Effector memory CD8-positive, alpha-beta T cell (primary cell): ENCODE results near the gene PDLIM5.

Experiments used
- ATAC-seq: fragments of 150-1000 bp; cut with Tn5 transposase; replicated peaks from 2 replicates; pipeline ENCODE4 v1.10.0; 2021; ENCODE audit warnings: mild to moderate bottlenecking, moderate library complexity
- DNase-seq, 3 experiments: peaks; one replicate each; pipeline ENCODE4 v3.0.0; 2021
- H3K27ac Mint-ChIP-seq, 2 donors: one replicate each; pipeline ENCODE4 v1.8.0; 2022; ENCODE audit warnings: mild to moderate bottlenecking in 2 of 2, mixed read lengths in 2 of 2, moderate library complexity in 2 of 2
- H3K27me3 Mint-ChIP-seq, 2 donors: one replicate each; pipeline ENCODE4 v1.8.0; 2022; ENCODE audit warnings: mixed read lengths in 2 of 2
- H3K36me3 Mint-ChIP-seq: one replicate; pipeline ENCODE4 v1.8.0; 2022; ENCODE audit warnings: mild to moderate bottlenecking, moderate library complexity, mixed read lengths; ENCODE audit not compliant: insufficient read depth
- H3K4me1 Mint-ChIP-seq, 2 donors: one replicate each; pipeline ENCODE4 v1.8.0; 2022; ENCODE audit warnings: low read depth in 2 of 2, mixed read lengths in 2 of 2
- H3K4me3 Mint-ChIP-seq, 2 donors: one replicate each; pipeline ENCODE4 v1.8.0; 2022; ENCODE audit warnings: mild to moderate bottlenecking in 2 of 2, mixed read lengths in 2 of 2, moderate library complexity in 2 of 2
- H3K9me3 Mint-ChIP-seq, 2 donors: one replicate each; pipeline ENCODE4 v1.8.0; 2022; ENCODE audit warnings: mixed read lengths in 2 of 2

PDLIM5 gene

DNA sequence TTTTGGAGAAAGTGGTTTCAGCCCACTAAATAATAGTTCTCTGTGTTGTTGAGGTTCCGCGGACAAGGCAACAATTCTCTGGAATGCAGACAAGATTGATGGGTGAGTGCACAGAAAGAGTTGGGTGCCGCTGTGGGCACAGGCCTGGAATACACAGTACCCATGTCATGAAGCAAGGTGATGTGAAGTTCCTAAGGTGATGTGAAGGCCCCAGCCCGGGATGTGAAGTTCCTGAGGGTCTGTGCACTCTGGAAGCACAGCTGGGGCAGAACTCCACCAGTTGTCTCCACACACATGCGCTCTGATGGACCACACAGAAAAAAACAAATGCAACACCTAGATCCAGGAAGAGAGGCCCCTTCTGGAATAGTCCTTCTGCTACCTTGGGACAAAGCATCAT is 219.4 kb downstream of the PDLIM5 start:
- no peak for DNase-seq
- ATAC-seq = no peak
- Mint-ChIP-seq H3K36me3 (no peaks in the 10 kb centered on the region), H3K4me3 (no peak overlapping the region), H3K27ac (no peak overlapping the region), H3K27me3 (no peaks in the 10 kb centered on the region), H3K4me1 (no peaks in the 10 kb centered on the region), H3K9me3 (no peaks in the 10 kb centered on the region)

DNA sequence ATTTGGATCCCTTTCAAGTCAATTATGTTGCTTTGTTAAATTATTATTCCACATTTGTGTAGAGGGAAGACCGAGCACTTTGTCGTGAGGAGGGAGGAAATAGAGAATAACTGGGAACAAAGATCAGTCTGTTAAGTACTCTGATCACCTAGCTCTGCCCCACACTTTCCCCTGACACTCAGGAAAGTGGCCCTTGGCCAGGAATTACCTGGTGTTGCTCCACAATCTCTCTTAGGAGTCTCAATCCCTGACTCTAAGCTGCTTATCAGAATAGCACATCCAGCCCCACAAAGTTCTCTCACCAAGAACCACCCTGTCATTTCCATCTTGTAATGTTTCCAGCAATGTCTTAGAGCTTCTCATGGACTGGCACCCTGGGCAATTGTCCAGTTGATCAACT is 222.2 kb downstream of the PDLIM5 start:
- no peaks in the 10 kb centered on the region for H3K4me1 Mint-ChIP-seq
- H3K4me3 Mint-ChIP-seq = no peak overlapping the region
- H3K36me3 Mint-ChIP-seq = no peaks in the 10 kb centered on the region
- no peaks in the 10 kb centered on the region for H3K9me3 Mint-ChIP-seq
- H3K27ac Mint-ChIP-seq = no peak overlapping the region
- peaks cover 0 to 13% of the 10 kb centered on the region in 2 donors for H3K27me3 Mint-ChIP-seq
- DNase-seq = no peak
- ATAC-seq = no peak

DNA sequence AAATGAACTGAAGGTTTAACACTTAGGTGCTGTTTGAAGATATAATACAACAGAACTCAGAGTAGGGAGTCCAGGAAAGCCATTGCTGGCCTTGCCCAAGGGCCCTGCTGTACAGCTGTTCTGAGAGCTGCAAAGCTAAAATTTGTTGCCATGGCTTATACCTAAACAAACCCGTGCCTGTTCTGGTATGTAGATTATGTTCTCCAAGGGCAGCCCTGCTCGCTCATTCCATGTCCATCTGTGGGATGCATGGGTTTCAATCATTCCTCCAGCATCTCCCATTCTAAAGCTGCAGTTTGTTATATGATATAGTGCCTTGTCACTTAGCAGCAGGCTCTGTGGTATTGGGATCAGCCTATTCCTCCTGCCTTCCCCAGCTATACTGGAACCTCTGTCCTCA is 225.2 kb downstream of the PDLIM5 start:
- Mint-ChIP-seq H3K27me3 (peaks cover 18 to 19% of the 10 kb centered on the region in 2 donors), H3K27ac (no peak overlapping the region), H3K36me3 (no peaks in the 10 kb centered on the region), H3K4me3 (no peak overlapping the region), H3K9me3 (no peaks in the 10 kb centered on the region), H3K4me1 (no peaks in the 10 kb centered on the region)
- DNase-seq (no peak), ATAC-seq (no peak)

DNA sequence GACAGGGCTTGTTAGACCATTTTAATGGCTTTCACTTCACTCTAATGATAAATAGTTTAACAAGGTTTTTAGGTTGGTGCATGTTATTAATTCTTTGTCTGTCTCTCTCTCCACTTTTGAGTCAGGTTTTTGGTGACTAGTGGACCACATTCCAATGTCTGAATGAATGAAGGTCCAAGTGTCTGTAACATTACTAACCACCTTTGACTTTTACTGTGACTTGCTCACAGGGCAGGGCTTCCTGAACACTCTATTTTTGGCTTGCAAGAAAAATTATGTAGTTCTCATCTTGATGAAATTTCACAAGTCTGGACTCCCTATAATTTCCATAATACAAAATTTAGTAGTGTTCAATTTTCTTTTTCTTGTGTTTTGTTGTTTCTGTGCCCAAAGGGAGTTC is 227.2 kb downstream of the PDLIM5 start:
- no peak for ATAC-seq
- H3K4me3 Mint-ChIP-seq = no peak overlapping the region
- H3K9me3 Mint-ChIP-seq = no peaks in the 10 kb centered on the region
- H3K27ac Mint-ChIP-seq = no peak overlapping the region
- no peak for DNase-seq
- peaks cover 18 to 19% of the 10 kb centered on the region in 2 donors for H3K27me3 Mint-ChIP-seq
- H3K36me3 Mint-ChIP-seq = no peaks in the 10 kb centered on the region
- no peaks in the 10 kb centered on the region for H3K4me1 Mint-ChIP-seq

DNA sequence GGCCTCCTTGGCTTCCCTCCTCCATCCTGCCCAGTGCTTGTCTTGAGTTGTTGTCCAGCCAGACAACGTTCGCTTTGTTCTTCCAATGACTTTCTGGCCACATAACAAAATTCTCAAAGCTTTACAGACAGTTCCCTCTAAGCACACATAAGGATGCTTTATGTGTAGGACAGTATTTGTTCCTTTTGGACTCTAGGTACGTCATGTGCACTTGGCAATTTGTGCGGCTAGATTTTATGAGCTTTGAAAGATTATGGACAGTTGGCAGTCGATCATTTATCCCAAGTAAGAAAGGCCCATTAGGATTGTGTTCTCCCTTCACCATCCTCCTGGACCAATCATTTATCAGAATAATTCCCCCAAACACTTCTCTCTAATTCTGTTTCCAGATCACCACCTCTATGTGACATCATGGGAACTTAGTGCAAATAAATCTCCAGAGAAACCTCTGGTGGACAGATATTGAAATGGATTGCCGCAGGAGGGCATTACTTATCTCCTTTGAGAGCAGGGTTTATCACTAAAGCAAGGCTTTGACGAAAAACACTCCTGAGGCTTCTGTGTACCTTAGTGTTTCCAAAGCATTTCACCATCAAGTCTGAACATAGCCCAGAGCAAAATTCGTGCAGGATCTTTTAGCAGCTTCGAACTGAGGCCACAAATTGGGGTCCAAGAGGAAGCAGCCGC is 228.6 kb downstream of the PDLIM5 start:
- peaks cover 18 to 19% of the 10 kb centered on the region in 2 donors for H3K27me3 Mint-ChIP-seq
- DNase-seq = no peak
- H3K9me3 Mint-ChIP-seq = no peaks in the 10 kb centered on the region
- H3K27ac Mint-ChIP-seq = no peak overlapping the region
- no peak for ATAC-seq
- H3K4me1 Mint-ChIP-seq = no peaks in the 10 kb centered on the region
- no peak overlapping the region for H3K4me3 Mint-ChIP-seq
- H3K36me3 Mint-ChIP-seq = no peaks in the 10 kb centered on the region

DNA sequence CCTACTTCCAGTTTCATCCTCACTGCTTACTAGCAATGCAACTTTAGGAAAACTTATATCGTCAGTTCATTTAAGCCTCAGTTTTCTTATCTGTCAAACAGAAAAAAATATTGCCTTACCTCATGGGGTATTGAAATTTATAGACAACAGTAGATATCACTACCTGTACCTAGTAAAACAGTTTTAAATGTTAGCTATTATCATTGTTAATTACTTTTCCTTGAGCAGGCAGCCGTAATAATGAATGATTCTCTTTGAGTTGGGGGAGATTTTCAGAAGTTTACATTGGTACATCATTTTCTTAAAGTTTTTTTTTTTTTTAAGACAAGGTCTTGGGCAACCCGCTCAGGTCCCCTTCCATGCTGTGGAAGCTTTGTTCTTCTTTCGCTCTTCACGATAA is 234.3 kb downstream of the PDLIM5 start:
- ATAC-seq = no peak
- no peaks in the 10 kb centered on the region for H3K36me3 Mint-ChIP-seq
- no peak overlapping the region for H3K27ac Mint-ChIP-seq
- no peaks in the 10 kb centered on the region for H3K4me1 Mint-ChIP-seq
- no peak for DNase-seq
- H3K4me3 Mint-ChIP-seq = no peak overlapping the region
- H3K9me3 Mint-ChIP-seq = no peaks in the 10 kb centered on the region
- peaks cover 3 to 4% of the 10 kb centered on the region in 2 donors for H3K27me3 Mint-ChIP-seq

DNA sequence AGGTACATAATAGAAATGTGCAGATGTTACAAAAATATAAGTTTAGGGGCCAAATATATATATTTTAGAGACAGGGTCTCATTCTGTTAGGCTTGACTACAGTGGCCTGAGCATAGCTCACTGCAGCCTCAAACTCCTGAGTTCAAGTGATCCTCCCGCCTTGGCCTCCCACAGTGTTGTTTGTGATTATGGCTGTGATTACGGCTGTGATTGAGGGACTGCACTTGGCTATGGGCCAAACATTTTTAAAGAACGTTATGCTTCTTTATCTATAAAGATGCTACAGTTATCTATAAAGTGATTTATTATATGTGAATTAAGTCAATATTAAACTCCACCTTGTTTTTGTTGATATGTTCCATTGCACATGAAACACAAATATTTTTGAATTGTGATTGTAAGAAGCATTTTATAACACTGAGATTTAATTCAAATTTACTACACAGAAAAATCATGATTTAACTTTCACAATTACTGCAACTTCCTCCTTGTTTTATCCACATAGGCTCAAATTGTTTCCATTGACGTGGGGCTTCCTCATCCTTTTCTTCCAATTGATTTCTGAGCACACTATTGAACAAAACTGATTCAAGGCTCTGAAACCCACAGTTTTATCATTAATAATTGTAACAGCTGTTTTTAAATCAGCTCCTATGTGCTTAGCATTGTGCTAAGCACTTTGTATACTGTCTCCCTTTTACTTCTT is 237.6 kb downstream of the PDLIM5 start:
- Mint-ChIP-seq H3K4me3 (no peak overlapping the region), H3K36me3 (no peaks in the 10 kb centered on the region), H3K9me3 (no peaks in the 10 kb centered on the region), H3K27me3 (no peaks in the 10 kb centered on the region), H3K27ac (no peak overlapping the region), H3K4me1 (no peaks in the 10 kb centered on the region)
- no peak for ATAC-seq
- no peak for DNase-seq

DNA sequence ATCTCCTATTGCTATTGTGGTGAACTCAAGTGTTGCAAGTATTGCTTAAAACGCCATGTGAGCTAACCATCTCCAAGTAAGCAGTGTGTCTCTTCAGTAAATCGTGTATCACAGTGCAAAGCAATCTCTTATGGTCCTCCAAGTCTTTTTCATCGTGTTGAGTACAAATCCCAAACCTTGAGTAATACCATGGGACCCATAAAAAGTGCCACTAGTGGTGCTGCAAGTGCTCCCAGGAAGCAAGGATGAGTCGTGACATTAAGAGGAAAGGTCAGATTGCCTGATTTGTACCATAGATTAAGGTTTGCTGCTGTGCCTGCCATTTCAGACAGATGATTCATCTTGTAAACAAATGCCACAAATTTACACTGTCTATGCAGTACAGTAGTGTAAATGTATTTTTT is 239.1 kb downstream of the PDLIM5 start:
- H3K4me3 Mint-ChIP-seq = no peak overlapping the region
- no peak for DNase-seq
- no peaks in the 10 kb centered on the region for H3K27me3 Mint-ChIP-seq
- H3K36me3 Mint-ChIP-seq = no peaks in the 10 kb centered on the region
- no peak overlapping the region for H3K27ac Mint-ChIP-seq
- no peaks in the 10 kb centered on the region for H3K4me1 Mint-ChIP-seq
- no peaks in the 10 kb centered on the region for H3K9me3 Mint-ChIP-seq
- no peak for ATAC-seq

DNA sequence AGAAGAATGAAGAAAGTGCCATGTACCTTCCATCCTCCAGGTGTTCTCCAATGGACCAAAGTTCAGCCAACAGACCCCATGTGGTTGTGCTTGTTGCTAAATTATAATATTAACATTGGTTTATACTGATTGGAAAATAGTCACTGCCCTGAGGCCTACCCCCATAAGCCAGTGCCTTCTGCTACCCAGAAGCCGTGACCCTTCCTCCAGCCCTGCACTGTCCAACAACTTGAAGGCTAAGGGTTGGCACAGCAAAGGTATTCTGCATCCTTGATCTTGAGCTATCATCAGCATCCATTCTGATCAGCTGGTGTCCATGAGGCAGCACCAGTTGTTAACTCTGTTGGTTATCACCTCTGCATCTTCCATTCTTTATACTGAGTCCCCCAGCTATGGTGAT is 239.8 kb downstream of the PDLIM5 start:
- no peak overlapping the region for H3K4me3 Mint-ChIP-seq
- ATAC-seq = no peak
- H3K9me3 Mint-ChIP-seq = no peaks in the 10 kb centered on the region
- H3K27me3 Mint-ChIP-seq = no peaks in the 10 kb centered on the region
- no peaks in the 10 kb centered on the region for H3K36me3 Mint-ChIP-seq
- no peak for DNase-seq
- no peak overlapping the region for H3K27ac Mint-ChIP-seq
- no peaks in the 10 kb centered on the region for H3K4me1 Mint-ChIP-seq

DNA sequence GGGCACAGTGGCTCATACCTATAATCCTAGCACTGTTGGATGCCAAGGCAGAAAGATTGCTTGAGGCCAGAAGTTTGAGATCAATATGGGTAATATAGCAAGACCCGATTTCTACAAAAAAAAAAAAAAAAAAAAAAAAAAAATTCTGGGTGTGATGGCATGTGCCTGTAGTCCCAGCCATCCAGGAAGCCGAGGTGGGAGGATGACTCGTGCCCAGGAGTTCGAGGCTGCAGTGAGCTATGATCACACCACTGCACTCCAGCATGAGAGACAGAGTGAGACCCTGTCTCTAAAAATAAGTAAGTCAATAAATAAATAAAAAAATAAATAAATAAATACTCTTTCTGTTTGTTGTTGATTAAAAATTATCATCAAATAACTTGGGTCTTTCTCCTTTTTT is 243.6 kb downstream of the PDLIM5 start:
- peaks cover 0 to 1% of the 10 kb centered on the region in 2 donors for H3K27me3 Mint-ChIP-seq
- no peaks in the 10 kb centered on the region for H3K9me3 Mint-ChIP-seq
- H3K27ac Mint-ChIP-seq = no peak overlapping the region
- no peaks in the 10 kb centered on the region for H3K36me3 Mint-ChIP-seq
- H3K4me1 Mint-ChIP-seq = no peaks in the 10 kb centered on the region
- DNase-seq (no peak), ATAC-seq (no peak)
- H3K4me3 Mint-ChIP-seq = no peak overlapping the region

DNA sequence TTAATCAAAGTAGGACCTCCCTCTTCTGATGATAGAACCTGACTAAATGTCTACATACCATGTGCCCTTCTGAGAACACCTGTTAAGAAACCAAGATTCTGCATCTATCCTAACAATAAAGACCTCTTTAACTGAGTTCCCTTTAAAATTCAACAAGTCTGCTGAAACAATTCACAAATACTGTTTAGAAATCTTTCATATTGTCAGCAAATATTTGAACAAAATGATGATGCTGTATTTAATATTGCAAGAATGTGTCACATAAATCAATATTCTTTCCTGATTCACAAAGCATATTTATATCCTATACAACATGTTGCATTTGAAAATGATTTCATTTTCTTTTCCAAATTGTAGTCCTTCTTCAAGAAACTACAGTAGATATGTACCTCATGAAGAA is 246.4 kb downstream of the PDLIM5 start:
- H3K4me3 Mint-ChIP-seq = no peak overlapping the region

DNA sequence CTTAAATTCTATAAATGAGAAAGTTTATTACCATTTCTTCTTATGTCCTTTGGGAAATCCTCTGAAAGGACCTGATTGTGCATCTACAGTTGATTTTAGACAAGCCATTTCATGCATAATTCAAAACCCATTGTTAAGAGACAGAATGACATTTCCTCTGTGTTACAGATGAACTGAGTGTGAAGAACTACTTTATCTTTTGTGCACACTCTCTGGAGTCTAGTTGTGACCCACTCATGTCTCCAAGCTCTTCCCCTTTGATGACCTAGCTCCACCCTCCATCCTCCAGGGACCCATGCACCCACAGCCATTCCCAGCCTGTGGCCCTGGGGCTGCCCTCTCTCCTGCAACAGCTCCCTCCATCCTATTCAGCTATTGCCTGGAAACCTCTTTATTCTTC is 248.6 kb downstream of the PDLIM5 start:
- no peak overlapping the region for H3K4me3 Mint-ChIP-seq

More for the DNA sequence above, 246.4 kb downstream of the PDLIM5 start:
- no peaks in the 10 kb centered on the region for H3K9me3 Mint-ChIP-seq
- no peak overlapping the region for H3K27ac Mint-ChIP-seq
- H3K27me3 Mint-ChIP-seq = peaks cover 0 to 14% of the 10 kb centered on the region in 2 donors
- H3K4me1 Mint-ChIP-seq = no peaks in the 10 kb centered on the region
- DNase-seq (no peak), ATAC-seq (no peak)
- H3K36me3 Mint-ChIP-seq = no peaks in the 10 kb centered on the region

DNA sequence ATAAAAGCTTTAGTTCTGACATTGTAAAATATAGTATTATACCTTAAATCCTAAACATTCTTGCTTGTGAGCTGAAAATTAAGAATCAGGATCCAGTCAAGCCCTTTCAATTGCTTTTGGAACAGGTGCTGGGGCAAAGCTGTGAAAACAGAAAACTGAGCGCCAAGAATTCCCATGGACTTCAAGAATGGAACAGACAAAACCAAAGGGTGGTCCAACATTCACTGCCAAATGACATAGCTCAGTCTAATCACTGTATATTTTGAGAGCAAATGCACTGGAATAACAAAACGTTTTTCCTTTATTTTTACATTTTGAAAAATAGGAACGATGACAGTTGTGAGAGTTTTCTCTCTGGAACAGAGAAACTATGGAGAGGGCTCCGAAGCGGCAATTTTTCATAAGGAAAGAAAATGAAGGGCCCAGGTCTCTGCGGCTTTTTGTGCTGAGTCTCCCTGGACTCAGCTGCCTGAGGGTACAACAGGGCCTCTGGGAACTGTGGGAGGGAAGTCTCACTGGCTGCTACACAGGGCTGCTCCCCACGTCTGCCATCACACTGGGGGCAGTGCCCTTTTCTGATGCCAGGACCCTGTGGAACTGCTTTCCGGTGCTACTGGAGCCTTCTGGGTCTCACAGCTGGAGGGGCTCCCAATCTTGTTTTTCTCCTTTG is 250.0 kb downstream of the PDLIM5 start:
- peaks cover 0 to 2% of the 10 kb centered on the region in 2 donors for H3K9me3 Mint-ChIP-seq
- no peaks in the 10 kb centered on the region for H3K4me1 Mint-ChIP-seq
- no peak for DNase-seq
- H3K36me3 Mint-ChIP-seq = no peaks in the 10 kb centered on the region
- H3K4me3 Mint-ChIP-seq = no peak overlapping the region
- no peak overlapping the region for H3K27ac Mint-ChIP-seq
- H3K27me3 Mint-ChIP-seq = peaks cover 0 to 14% of the 10 kb centered on the region in 2 donors
- ATAC-seq = no peak

More for the DNA sequence above, 248.6 kb downstream of the PDLIM5 start:
- Mint-ChIP-seq H3K27me3 (peaks cover 0 to 14% of the 10 kb centered on the region in 2 donors), H3K27ac (no peak overlapping the region), H3K4me1 (no peaks in the 10 kb centered on the region), H3K9me3 (no peaks in the 10 kb centered on the region), H3K36me3 (no peaks in the 10 kb centered on the region)
- no peak for DNase-seq
- ATAC-seq = no peak

DNA sequence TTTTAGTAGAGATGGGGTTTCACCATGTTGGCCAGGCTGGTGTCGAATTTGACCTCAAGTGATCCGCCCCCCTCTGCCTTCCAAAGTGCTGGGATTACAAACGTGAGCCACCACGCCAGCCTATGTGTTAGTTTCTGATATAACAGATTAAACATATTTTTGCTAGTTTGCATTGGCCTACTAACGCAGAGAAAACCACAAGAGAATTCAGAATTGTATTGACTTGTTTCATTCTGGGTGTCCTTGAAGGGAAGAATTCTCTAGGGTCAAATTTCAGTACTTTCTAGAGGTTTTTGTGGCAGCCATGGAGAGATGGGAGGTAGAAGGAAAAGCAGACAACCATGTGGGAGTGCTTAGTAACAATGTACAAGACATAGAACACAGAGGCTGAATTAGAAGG is 259.9 kb downstream of the PDLIM5 start:
- H3K36me3 Mint-ChIP-seq = peaks cover 6% of the 10 kb centered on the region
- no peaks in the 10 kb centered on the region for H3K4me1 Mint-ChIP-seq
- no peak for ATAC-seq
- H3K27me3 Mint-ChIP-seq = peaks cover 0 to 9% of the 10 kb centered on the region in 2 donors
- H3K9me3 Mint-ChIP-seq = peaks cover 0 to 3% of the 10 kb centered on the region in 2 donors
- no peak overlapping the region for H3K4me3 Mint-ChIP-seq
- no peak for DNase-seq
- no peak overlapping the region for H3K27ac Mint-ChIP-seq
